Gastrocnemius medialis (tissue), 4 donors: Measurements from ENCODE around the gene DDAH1. TPM values are rescaled to one million over a fixed set of nuclear protein-coding genes. Genes with fewer than 3 reads are reported as not detected.

Source experiments
- ATAC-seq, 2 donors: fragments of 150-250 bp; one replicate each; pipeline ENCODE4 v1.9.1; 2016
- DNase-seq, 2 donors: peaks; one replicate each; pipeline ENCODE4 v3.0.0-alpha.2; 2019
- H3K27ac ChIP-seq, 4 donors: fragments of 200-600 bp; sonication (generic); 1 replicate in 1 of 4; 2 replicates in 3 of 4; pipeline ENCODE4 v1.5.1; 2016 to 2018; ENCODE audit warnings: mild to moderate bottlenecking in 2 of 4, moderate library complexity in 1 of 4
- H3K27me3 ChIP-seq, 3 donors: fragments of 200-600 bp; sonication (generic) in 2 of 3; 1 replicate in 1 of 3; 2 replicates in 2 of 3; pipeline versions ENCODE4 v1.5.1 to v1.6.0; 2016 to 2019; ENCODE audit warnings: mild to moderate bottlenecking in 1 of 3, moderate library complexity in 1 of 3
- H3K36me3 ChIP-seq, 2 donors: fragments of 200-600 bp; sonication (generic) in 1 of 2; one replicate each; pipeline ENCODE4 v1.5.1; 2017 to 2018
- H3K4me1 ChIP-seq, 2 donors: fragments of 200-600 bp; sonication (generic) in 1 of 2; one replicate each; pipeline ENCODE4 v1.5.1; 2016 to 2017; ENCODE audit warnings: mild to moderate bottlenecking in 2 of 2
- H3K4me3 ChIP-seq, 4 donors: fragments of 200-600 bp; sonication (generic) in 3 of 4; 1 replicate in 1 of 4; 2 replicates in 3 of 4; pipeline ENCODE4 v1.5.1; 2016 to 2019; ENCODE audit warnings: mild to moderate bottlenecking in 2 of 4
- H3K9me3 ChIP-seq, 3 donors: fragments of 200-600 bp; sonication (generic) in 2 of 3; 1 replicate in 1 of 3; 2 replicates in 2 of 3; pipeline ENCODE4 v1.5.1; 2016 to 2019
- CTCF ChIP-seq, 5 experiments: fragments of 450-650 bp in 3 of 5; fragments of 200-600 bp in 2 of 5; sonication (generic) in 2 of 5; IDR thresholded peaks in 4 of 5; conservative IDR thresholded peaks in 1 of 5; 1 replicate in 4 of 5; 2 replicates in 1 of 5; pipeline ENCODE4 v1.5.1; 2016 to 2019; ENCODE audit warnings: antibody characterized with exemption in 5 of 5, mild to moderate bottlenecking in 3 of 5, moderate library complexity in 3 of 5
- POLR2A ChIP-seq, 2 donors: fragments of 450-650 bp; IDR thresholded peaks; one replicate each; pipeline ENCODE4 v1.6.1; 2017; ENCODE audit warnings: antibody characterized with exemption in 2 of 2, mild to moderate bottlenecking in 2 of 2, moderate library complexity in 2 of 2
- in situ Hi-C, 4 donors: fragments of 200-750 bp; cut with MboI; loops; one replicate each; pipeline versions ENCODE4 v1.15.0 to v1.8.0; 2017; ENCODE audit warnings: low sequenced_read_pairs in 4 of 4
- intact Hi-C: fragments of 100-400 bp; cut with DNase I; formaldehyde crosslinking; loops from one replicate; pipeline ENCODE4 v1.15.1; 2023; ENCODE audit warnings: low total_unique reads
- total RNA-seq, 4 donors: library from RNA; depleted of rRNA; stranded (reverse); fragments of >200 nt; gene quantifications; one replicate each; pipeline versions ENCODE4 v1.1.0 to v1.2.3, GENCODE V29; 2016

DDAH1 gene
- total RNA-seq, 4 donors from 2014 or later: 5.9 to 28.7 (median 13.2) TPM

- peaks cover 8 to 9% of the 10 kb centered on the region in 2 donors for H3K4me1 ChIP-seq
- in situ Hi-C loops: no loop called here
Observed at GRCh38 chr1:85433096-85433495, 31.9 kb downstream of the DDAH1 start.

GRCh38 chr1:85428471-85429089, 36.4 kb downstream of the DDAH1 start:
- in situ Hi-C loops: no loop called here

More at GRCh38 chr1:85433096-85433495, 31.9 kb downstream of the DDAH1 start:
- Histone ChIP-seq H3K36me3 (no peaks in the 10 kb centered on the region), H3K4me3 (no peak overlapping the region), H3K27me3 (no peaks in the 10 kb centered on the region), H3K27ac (no peak overlapping the region), H3K9me3 (no peaks in the 10 kb centered on the region)
- DNase-seq (no peak), ATAC-seq (no peak)
- TF ChIP-seq POLR2A (IDR thresholded peaks at IDR 0.05): no peak
- TF ChIP-seq CTCF (IDR thresholded peaks at IDR 0.05 in 4 of 5, conservative IDR thresholded peaks at IDR 0.05 in 1 of 5): no peak
- intact Hi-C loops: no loop called here

GRCh38 chr1:85427849-85428248, 37.1 kb downstream of the DDAH1 start:
- TF ChIP-seq CTCF (IDR thresholded peaks at IDR 0.05 in 4 of 5, conservative IDR thresholded peaks at IDR 0.05 in 1 of 5) (no peak), POLR2A (IDR thresholded peaks at IDR 0.05) (no peak)
- peak; percentile 20 to 44 for ATAC-seq
- intact Hi-C loops: no loop called here

More at GRCh38 chr1:85428471-85429089, 36.4 kb downstream of the DDAH1 start:
- Histone ChIP-seq H3K27ac (peak overlapping the region; percentile 68 to 80 (median 74)), H3K27me3 (no peaks in the 10 kb centered on the region), H3K4me1 (peaks cover 18 to 31% of the 10 kb centered on the region in 2 donors), H3K9me3 (no peaks in the 10 kb centered on the region), H3K36me3 (no peaks in the 10 kb centered on the region), H3K4me3 (no peak overlapping the region)
- no peak for TF ChIP-seq CTCF (IDR thresholded peaks at IDR 0.05 in 4 of 5, conservative IDR thresholded peaks at IDR 0.05 in 1 of 5)
- intact Hi-C loops: no loop called here
- no peak for DNase-seq
- peak; percentile 29 to 34 for ATAC-seq

GRCh38 chr1:85427331-85427730, 37.6 kb downstream of the DDAH1 start:
- H3K27ac ChIP-seq: peak overlapping the region; percentile 68 to 80 (median 74)
- H3K27me3 ChIP-seq: no peaks in the 10 kb centered on the region
- in situ Hi-C loops: no loop called here
- H3K36me3 ChIP-seq: no peaks in the 10 kb centered on the region
- H3K9me3 ChIP-seq: no peaks in the 10 kb centered on the region
- TF ChIP-seq CTCF (IDR thresholded peaks at IDR 0.05 in 4 of 5, conservative IDR thresholded peaks at IDR 0.05 in 1 of 5): no peak
- TF ChIP-seq POLR2A (IDR thresholded peaks at IDR 0.05): no peak
- intact Hi-C loops: no loop called here
- peak; percentile 97 to 98 for ATAC-seq
- H3K4me1 ChIP-seq: peaks cover 18 to 31% of the 10 kb centered on the region in 2 donors
- peak in 1 of 2 donors; percentile 24 for DNase-seq
- H3K4me3 ChIP-seq: no peak overlapping the region

More at GRCh38 chr1:85427849-85428248, 37.1 kb downstream of the DDAH1 start:
- H3K4me1 ChIP-seq: peaks cover 18 to 31% of the 10 kb centered on the region in 2 donors
- peak overlapping the region; percentile 68 to 80 (median 74) for H3K27ac ChIP-seq
- H3K4me3 ChIP-seq: no peak overlapping the region
- H3K36me3 ChIP-seq: no peaks in the 10 kb centered on the region
- in situ Hi-C loops: no loop called here
- H3K9me3 ChIP-seq: no peaks in the 10 kb centered on the region
- no peak for DNase-seq
- no peaks in the 10 kb centered on the region for H3K27me3 ChIP-seq
